ENCODE measurements around the gene TRIM2. TPM values are rescaled to one million over a fixed set of nuclear protein-coding genes. Genes with fewer than 3 reads are reported as not detected.

Gene TRIM2
- total RNA-seq, 1 experiment from 2014 or later = 93.2 TPM

- H3K27ac ChIP-seq (ENCODE audit: low read depth, low read length, poor library complexity, severe bottlenecking) = no peak overlapping the region
Measured at GRCh38 chr4:153205757-153206156, 1.5 kb downstream of the TRIM2 start.

GRCh38 chr4:153206534-153206933 is 2.3 kb downstream of the TRIM2 start:
- H3K4me3 ChIP-seq (ENCODE audit: low read depth, low read length, poor library complexity, severe bottlenecking) = no peak overlapping the region
- H3K4me1 ChIP-seq (ENCODE audit: insufficient read depth, low read length, poor library complexity, severe bottlenecking) = peaks cover 33% of the 10 kb centered on the region
- no peak overlapping the region for H3K27ac ChIP-seq (ENCODE audit: low read depth, low read length, poor library complexity, severe bottlenecking)
- TF ChIP-seq, protein P1, sequence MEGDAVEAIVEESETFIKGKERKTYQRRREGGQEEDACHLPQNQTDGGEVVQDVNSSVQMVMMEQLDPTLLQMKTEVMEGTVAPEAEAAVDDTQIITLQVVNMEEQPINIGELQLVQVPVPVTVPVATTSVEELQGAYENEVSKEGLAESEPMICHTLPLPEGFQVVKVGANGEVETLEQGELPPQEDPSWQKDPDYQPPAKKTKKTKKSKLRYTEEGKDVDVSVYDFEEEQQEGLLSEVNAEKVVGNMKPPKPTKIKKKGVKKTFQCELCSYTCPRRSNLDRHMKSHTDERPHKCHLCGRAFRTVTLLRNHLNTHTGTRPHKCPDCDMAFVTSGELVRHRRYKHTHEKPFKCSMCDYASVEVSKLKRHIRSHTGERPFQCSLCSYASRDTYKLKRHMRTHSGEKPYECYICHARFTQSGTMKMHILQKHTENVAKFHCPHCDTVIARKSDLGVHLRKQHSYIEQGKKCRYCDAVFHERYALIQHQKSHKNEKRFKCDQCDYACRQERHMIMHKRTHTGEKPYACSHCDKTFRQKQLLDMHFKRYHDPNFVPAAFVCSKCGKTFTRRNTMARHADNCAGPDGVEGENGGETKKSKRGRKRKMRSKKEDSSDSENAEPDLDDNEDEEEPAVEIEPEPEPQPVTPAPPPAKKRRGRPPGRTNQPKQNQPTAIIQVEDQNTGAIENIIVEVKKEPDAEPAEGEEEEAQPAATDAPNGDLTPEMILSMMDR (conservative IDR thresholded peaks at IDR 0.05; ENCODE audit: low read depth, low read length) = no peak
- TF ChIP-seq EZH2 (IDR thresholded peaks at IDR 0.05; ENCODE audit: borderline replicate concordance, low read depth, low read length, poor library complexity, severe bottlenecking) = no peak
- no TSS peak for BruUV-seq (replicated peaks)
- POLR2A ChIA-PET (ENCODE audit: low non-redundant PET) = no interaction called here
- H3K36me3 ChIP-seq (ENCODE audit: insufficient read depth, low read length, poor library complexity, severe bottlenecking) = no peaks in the 10 kb centered on the region
- DNase-seq (ENCODE audit: low spot score) = no peak
- intact Hi-C loops (cut with micrococcal nuclease; ENCODE audit: unreplicated experiment) = no loop called here
- H3K27me3 ChIP-seq (replicated peaks; ENCODE audit: insufficient read depth, low read depth, low read length, poor library complexity) = no peaks in the 10 kb centered on the region
- CTCF ChIA-PET = no interaction called here
- H3K9me3 ChIP-seq (ENCODE audit: low read depth, low read length, poor library complexity, severe bottlenecking) = no peaks in the 10 kb centered on the region

More at GRCh38 chr4:153205757-153206156, 1.5 kb downstream of the TRIM2 start:
- Histone ChIP-seq H3K9me3 (ENCODE audit: low read depth, low read length, poor library complexity, severe bottlenecking) (no peaks in the 10 kb centered on the region), H3K4me1 (ENCODE audit: insufficient read depth, low read length, poor library complexity, severe bottlenecking) (peaks cover 29% of the 10 kb centered on the region), H3K4me3 (ENCODE audit: low read depth, low read length, poor library complexity, severe bottlenecking) (no peak overlapping the region), H3K36me3 (ENCODE audit: insufficient read depth, low read length, poor library complexity, severe bottlenecking) (no peaks in the 10 kb centered on the region), H3K27me3 (replicated peaks; ENCODE audit: insufficient read depth, low read depth, low read length, poor library complexity) (no peaks in the 10 kb centered on the region)
- ChIA-PET POLR2A (ENCODE audit: low non-redundant PET) (no interaction called here), CTCF (no interaction called here)
- no TSS peak for BruUV-seq (replicated peaks)
- DNase-seq (ENCODE audit: low spot score) = no peak
- TF ChIP-seq, protein P1 (conservative IDR thresholded peaks at IDR 0.05; ENCODE audit: low read depth, low read length) = no peak
- intact Hi-C loops (cut with micrococcal nuclease; ENCODE audit: unreplicated experiment) = no loop called here

DNA sequence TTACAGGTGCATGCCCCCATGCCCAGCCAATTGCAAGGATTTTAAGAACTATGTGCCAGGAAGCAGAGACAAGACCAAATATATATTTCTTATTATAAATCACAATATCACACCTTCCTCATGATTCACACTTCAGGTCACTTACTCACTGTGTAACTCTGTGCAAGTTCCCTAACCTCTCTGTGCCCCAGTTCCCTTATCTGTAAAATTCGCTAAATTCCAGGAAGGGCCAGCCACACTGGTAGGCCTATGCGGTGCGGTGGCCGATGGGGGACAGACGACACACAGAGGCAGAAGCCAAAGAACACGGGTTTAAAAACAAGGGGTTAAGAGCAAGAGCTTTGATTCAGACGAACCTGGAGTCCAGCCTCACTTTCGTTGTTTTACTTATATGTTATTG is 2.8 kb downstream of the TRIM2 start:
- Histone ChIP-seq H3K9me3 (ENCODE audit: low read depth, low read length, poor library complexity, severe bottlenecking) (no peaks in the 10 kb centered on the region), H3K36me3 (ENCODE audit: insufficient read depth, low read length, poor library complexity, severe bottlenecking) (no peaks in the 10 kb centered on the region), H3K4me1 (ENCODE audit: insufficient read depth, low read length, poor library complexity, severe bottlenecking) (peaks cover 33% of the 10 kb centered on the region), H3K27me3 (replicated peaks; ENCODE audit: insufficient read depth, low read depth, low read length, poor library complexity) (no peaks in the 10 kb centered on the region), H3K4me3 (ENCODE audit: low read depth, low read length, poor library complexity, severe bottlenecking) (no peak overlapping the region), H3K27ac (ENCODE audit: low read depth, low read length, poor library complexity, severe bottlenecking) (no peak overlapping the region)
- POLR2A ChIA-PET (ENCODE audit: low non-redundant PET) = no interaction called here
- BruUV-seq (replicated peaks) = no TSS peak
- no peak for DNase-seq (ENCODE audit: low spot score)
- CTCF ChIA-PET = no interaction called here
- intact Hi-C loops (cut with micrococcal nuclease; ENCODE audit: unreplicated experiment) = no loop called here
- TF ChIP-seq, protein P1 (conservative IDR thresholded peaks at IDR 0.05; ENCODE audit: low read depth, low read length) = no peak
- no peak for TF ChIP-seq EZH2 (IDR thresholded peaks at IDR 0.05; ENCODE audit: borderline replicate concordance, low read depth, low read length, poor library complexity, severe bottlenecking)

All from A673 (cell line).